Large intestine (tissue), 3 donors: ENCODE measurements around the gene PEX5. TPM values are rescaled to one million over a fixed set of nuclear protein-coding genes. Genes with fewer than 3 reads are reported as not detected.
"Not testable (repeated sequence)": the region's sequence is repeated elsewhere in the genome, so short reads cannot be mapped to it uniquely, and the experiment has no call there.

Experiments
- DNase-seq, 2 donors: peaks; one replicate each; pipeline versions ENCODE4 v3.0.0 to v3.0.0-alpha.2; 2013
- H3K27ac ChIP-seq: one replicate; pipeline ENCODE4 v1.5.1; 2013; ENCODE audit warnings: low read length
- H3K27me3 ChIP-seq: 2 replicates; pipeline ENCODE4 v1.6.1; 2013; ENCODE audit warnings: low read length; ENCODE audit not compliant: control insufficient read depth, insufficient read depth
- H3K36me3 ChIP-seq: 2 replicates; pipeline ENCODE4 v1.6.1; 2013; ENCODE audit warnings: low read length; ENCODE audit not compliant: control insufficient read depth, insufficient read depth
- H3K4me1 ChIP-seq: one replicate; pipeline ENCODE4 v1.6.1; 2013; ENCODE audit warnings: low read length; ENCODE audit not compliant: control insufficient read depth, insufficient read depth
- H3K4me3 ChIP-seq: one replicate; pipeline ENCODE4 v1.5.1; 2013; ENCODE audit warnings: low read length
- H3K9me3 ChIP-seq: one replicate; pipeline ENCODE4 v1.6.1; 2013; ENCODE audit warnings: mild to moderate bottlenecking, low read depth, low read length, moderate library complexity; ENCODE audit not compliant: control insufficient read depth
- WGBS: methylation state at CpG from one replicate; pipeline ENCODE4 v1.1.5; 2013; ENCODE audit warnings: low lambda C conversion rate; ENCODE audit not compliant: insufficient coverage; 5-methylcytosine and 5-hydroxymethylcytosine counted together
- polyA plus RNA-seq: library from polyadenylated mRNA; unstranded; fragments of 120-200 nt; gene quantifications from one replicate; pipeline ENCODE4 v1.2.1, GENCODE V29; 2013

Gene PEX5
- polyA plus RNA-seq, 1 donor = 38.7 TPM

GRCh38 chr12:7160183-7160582 is 29.3 kb upstream of the PEX5 start:
- H3K9me3 ChIP-seq = no peaks in the 10 kb centered on the region
- peaks cover 7% of the 10 kb centered on the region for H3K4me1 ChIP-seq
- DNase-seq = no peak
- 67% methylated on average over 1 of the region's 7 CpGs for WGBS
- H3K27ac ChIP-seq = no peak overlapping the region
- H3K27me3 ChIP-seq = peaks cover 2% of the 10 kb centered on the region
- peaks cover 14% of the 10 kb centered on the region for H3K36me3 ChIP-seq
- H3K4me3 ChIP-seq = no peak overlapping the region

GRCh38 chr12:7161327-7161726 is 28.2 kb upstream of the PEX5 start:
- H3K4me3 ChIP-seq = no peak overlapping the region
- H3K36me3 ChIP-seq = peaks cover 11% of the 10 kb centered on the region
- no peaks in the 10 kb centered on the region for H3K4me1 ChIP-seq
- no peak for DNase-seq
- 100% methylated on average over 1 of the region's 4 CpGs for WGBS
- no peak overlapping the region for H3K27ac ChIP-seq
- peaks cover 2% of the 10 kb centered on the region for H3K27me3 ChIP-seq
- no peaks in the 10 kb centered on the region for H3K9me3 ChIP-seq

- no CpG with 5 or more reads among the region's 5 CpGs for WGBS
- Histone ChIP-seq H3K27ac (no peak overlapping the region), H3K9me3 (no peaks in the 10 kb centered on the region), H3K27me3 (peaks cover 2% of the 10 kb centered on the region), H3K36me3 (peaks cover 11% of the 10 kb centered on the region), H3K4me3 (no peak overlapping the region), H3K4me1 (no peaks in the 10 kb centered on the region)
- DNase-seq = no peak
These were observed 27.7 kb upstream of the PEX5 start for GRCh38 chr12:7161811-7162210.

- no CpG with 5 or more reads among the region's 19 CpGs for WGBS
- peak; percentile 42 to 50 for DNase-seq
- Histone ChIP-seq H3K4me1 (no peaks in the 10 kb centered on the region), H3K9me3 (no peaks in the 10 kb centered on the region), H3K4me3 (no peak overlapping the region), H3K27ac (no peak overlapping the region), H3K27me3 (peaks cover 2% of the 10 kb centered on the region), H3K36me3 (peaks cover 6% of the 10 kb centered on the region)
These were observed 26.8 kb upstream of the PEX5 start for GRCh38 chr12:7162691-7163114.

GRCh38 chr12:7169951-7170350 is 19.5 kb upstream of the PEX5 start:
- Histone ChIP-seq H3K36me3 (no peaks in the 10 kb centered on the region), H3K27me3 (no peaks in the 10 kb centered on the region), H3K4me3 (no peak overlapping the region), H3K4me1 (no peaks in the 10 kb centered on the region), H3K9me3 (peaks cover 7% of the 10 kb centered on the region), H3K27ac (no peak overlapping the region)
- DNase-seq = no peak

GRCh38 chr12:7171854-7172253 is 17.6 kb upstream of the PEX5 start:
- DNase-seq = no peak
- Histone ChIP-seq H3K4me3 (no peak overlapping the region), H3K27ac (no peak overlapping the region), H3K4me1 (no peaks in the 10 kb centered on the region), H3K36me3 (no peaks in the 10 kb centered on the region), H3K27me3 (peaks cover 2% of the 10 kb centered on the region), H3K9me3 (peaks cover 7% of the 10 kb centered on the region)
- 67% methylated on average over 1 of the region's 1 CpG for WGBS

- H3K4me1 ChIP-seq = no peaks in the 10 kb centered on the region
- no peaks in the 10 kb centered on the region for H3K9me3 ChIP-seq
- H3K27ac ChIP-seq = no peak overlapping the region
- no peak for DNase-seq
- peaks cover 7% of the 10 kb centered on the region for H3K27me3 ChIP-seq
- H3K36me3 ChIP-seq = no peaks in the 10 kb centered on the region
- H3K4me3 ChIP-seq = no peak overlapping the region
These were observed 14.0 kb upstream of the PEX5 start for GRCh38 chr12:7175493-7175892.

GRCh38 chr12:7176595-7176994 is 12.9 kb upstream of the PEX5 start:
- WGBS = 83% methylated on average over 2 of the region's 2 CpGs
- H3K4me3 ChIP-seq = no peak overlapping the region
- H3K4me1 ChIP-seq = no peaks in the 10 kb centered on the region
- H3K9me3 ChIP-seq = no peaks in the 10 kb centered on the region
- no peak for DNase-seq
- no peak overlapping the region for H3K27ac ChIP-seq
- peaks cover 7% of the 10 kb centered on the region for H3K27me3 ChIP-seq
- no peaks in the 10 kb centered on the region for H3K36me3 ChIP-seq

- Histone ChIP-seq H3K27me3 (peaks cover 7% of the 10 kb centered on the region), H3K27ac (no peak overlapping the region), H3K36me3 (no peaks in the 10 kb centered on the region), H3K4me1 (no peaks in the 10 kb centered on the region), H3K4me3 (no peak overlapping the region), H3K9me3 (no peaks in the 10 kb centered on the region)
- no CpG with 5 or more reads among the region's 2 CpGs for WGBS
- no peak for DNase-seq
These were observed 11.0 kb upstream of the PEX5 start for GRCh38 chr12:7178481-7178880.

GRCh38 chr12:7180685-7181084 is 8.8 kb upstream of the PEX5 start:
- no peak for DNase-seq
- H3K4me1 ChIP-seq = no peaks in the 10 kb centered on the region
- WGBS = no CpG with 5 or more reads among the region's 1 CpG
- H3K36me3 ChIP-seq = no peaks in the 10 kb centered on the region
- no peak overlapping the region for H3K4me3 ChIP-seq
- H3K27ac ChIP-seq = no peak overlapping the region
- peaks cover 7% of the 10 kb centered on the region for H3K27me3 ChIP-seq
- H3K9me3 ChIP-seq = no peaks in the 10 kb centered on the region

GRCh38 chr12:7186058-7186457 is 3.4 kb upstream of the PEX5 start:
- WGBS = no CpG with 5 or more reads among the region's 2 CpGs
- H3K27me3 ChIP-seq, H3K27ac ChIP-seq, H3K9me3 ChIP-seq, H3K4me3 ChIP-seq, DNase-seq, H3K36me3 ChIP-seq: not testable (repeated sequence)
- peaks cover 16% of the 10 kb centered on the region for H3K4me1 ChIP-seq
